ENCODE measurements around the gene CYLD. TPM values are rescaled to one million over a fixed set of nuclear protein-coding genes. Genes with fewer than 3 reads are reported as not detected.

Gene CYLD
- total and polyA plus RNA-seq, 2 experiments from 2014 or later, result 6.9 to 30.9 TPM

DNA sequence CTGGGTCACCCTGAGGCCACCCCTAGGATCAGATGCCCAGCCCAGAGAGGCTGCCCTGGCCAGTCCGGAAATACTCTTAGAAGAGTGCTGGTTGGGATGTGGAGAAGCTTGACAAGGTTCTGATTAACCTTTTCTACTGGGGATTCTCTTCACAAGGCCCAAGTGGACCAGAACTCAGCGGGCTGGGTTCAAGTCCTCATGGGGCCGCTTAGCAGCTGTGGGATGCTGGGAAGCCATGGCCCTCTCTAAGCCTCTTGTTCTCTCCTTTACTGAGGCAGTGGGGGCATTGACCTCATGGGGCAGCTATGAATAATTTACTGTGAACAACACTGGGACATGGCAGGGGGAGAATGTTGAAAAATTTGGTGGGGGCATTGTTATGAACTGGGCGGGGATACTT is 92.8 kb downstream of the CYLD start (continued):
- TF ChIP-seq STAT1 (IDR thresholded peaks at IDR 0.05; ENCODE audit: unreplicated experiment) (no peak), ZNF331 (CRISPR knock-in tag; IDR thresholded peaks at IDR 0.05; ENCODE audit: low read depth) (no peak), NANOG (IDR thresholded peaks at IDR 0.05; ENCODE audit: borderline replicate concordance) (no peak), ETS1 (IDR thresholded peaks at IDR 0.05) (no peak), EZH2phosphoT487 (IDR thresholded peaks at IDR 0.05; ENCODE audit: unreplicated experiment) (no peak), ZNF114 (CRISPR knock-in tag; IDR thresholded peaks at IDR 0.05) (no peak)
- TF ChIP-seq, protein P1, sequence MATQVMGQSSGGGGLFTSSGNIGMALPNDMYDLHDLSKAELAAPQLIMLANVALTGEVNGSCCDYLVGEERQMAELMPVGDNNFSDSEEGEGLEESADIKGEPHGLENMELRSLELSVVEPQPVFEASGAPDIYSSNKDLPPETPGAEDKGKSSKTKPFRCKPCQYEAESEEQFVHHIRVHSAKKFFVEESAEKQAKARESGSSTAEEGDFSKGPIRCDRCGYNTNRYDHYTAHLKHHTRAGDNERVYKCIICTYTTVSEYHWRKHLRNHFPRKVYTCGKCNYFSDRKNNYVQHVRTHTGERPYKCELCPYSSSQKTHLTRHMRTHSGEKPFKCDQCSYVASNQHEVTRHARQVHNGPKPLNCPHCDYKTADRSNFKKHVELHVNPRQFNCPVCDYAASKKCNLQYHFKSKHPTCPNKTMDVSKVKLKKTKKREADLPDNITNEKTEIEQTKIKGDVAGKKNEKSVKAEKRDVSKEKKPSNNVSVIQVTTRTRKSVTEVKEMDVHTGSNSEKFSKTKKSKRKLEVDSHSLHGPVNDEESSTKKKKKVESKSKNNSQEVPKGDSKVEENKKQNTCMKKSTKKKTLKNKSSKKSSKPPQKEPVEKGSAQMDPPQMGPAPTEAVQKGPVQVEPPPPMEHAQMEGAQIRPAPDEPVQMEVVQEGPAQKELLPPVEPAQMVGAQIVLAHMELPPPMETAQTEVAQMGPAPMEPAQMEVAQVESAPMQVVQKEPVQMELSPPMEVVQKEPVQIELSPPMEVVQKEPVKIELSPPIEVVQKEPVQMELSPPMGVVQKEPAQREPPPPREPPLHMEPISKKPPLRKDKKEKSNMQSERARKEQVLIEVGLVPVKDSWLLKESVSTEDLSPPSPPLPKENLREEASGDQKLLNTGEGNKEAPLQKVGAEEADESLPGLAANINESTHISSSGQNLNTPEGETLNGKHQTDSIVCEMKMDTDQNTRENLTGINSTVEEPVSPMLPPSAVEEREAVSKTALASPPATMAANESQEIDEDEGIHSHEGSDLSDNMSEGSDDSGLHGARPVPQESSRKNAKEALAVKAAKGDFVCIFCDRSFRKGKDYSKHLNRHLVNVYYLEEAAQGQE (IDR thresholded peaks at IDR 0.05; ENCODE audit: unreplicated experiment), result no peak

DNA sequence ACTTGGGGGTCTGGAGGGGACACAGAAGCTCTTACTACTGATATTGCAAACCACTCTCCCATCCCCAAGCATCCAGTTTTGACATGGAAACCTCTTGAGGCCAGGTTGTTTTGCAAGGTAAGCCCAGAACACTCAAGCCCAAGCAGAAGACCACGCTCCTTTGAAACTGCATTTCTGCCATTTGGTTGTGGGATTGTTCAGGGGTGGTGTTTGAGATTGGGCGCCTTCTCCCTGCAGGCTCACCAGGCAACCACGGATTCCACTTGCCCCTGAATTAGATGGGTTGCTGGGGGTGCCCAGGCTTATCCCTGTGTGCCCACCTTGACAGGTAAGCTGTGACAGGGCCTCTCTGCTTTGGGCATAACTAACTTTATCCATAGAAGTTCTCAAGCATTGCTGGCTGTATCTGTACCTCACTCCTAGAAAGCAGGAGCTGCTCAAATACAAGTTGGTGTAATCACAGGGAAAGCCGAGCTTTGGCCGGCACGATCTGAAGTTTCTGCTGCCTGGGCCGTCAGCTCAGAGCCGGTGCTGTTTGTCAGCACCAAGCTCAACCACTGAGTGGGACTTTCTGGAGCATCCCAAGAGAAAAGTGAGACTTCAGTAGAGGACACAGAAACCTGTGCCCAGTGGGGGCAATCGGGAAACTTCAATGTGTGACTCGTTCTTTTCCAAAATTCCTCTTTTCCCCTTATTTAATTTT is 93.6 kb downstream of the CYLD start:
- H3K9me2 ChIP-seq (ENCODE audit: insufficient read depth), result peaks cover 10% of the 10 kb centered on the region; the same call in 1 of the 2 replicates
- no peak for DNase-seq (ENCODE audit: low spot score)
- no peak overlapping the region for H3K4me2 ChIP-seq
- 0 out of 2 replicates have a peak, but pooled peaks cover 2% of the 10 kb centered on the region for H3K27me3 ChIP-seq (ENCODE audit: insufficient read depth)
- no peak for ATAC-seq
- Mint-ChIP-seq H3K27me3 (ENCODE audit: insufficient read depth, low read depth, poor library complexity) (peaks cover 1% of the 10 kb centered on the region), H3K9me3 (peaks cover 4% of the 10 kb centered on the region; the same call in 2 of the 3 replicates), H3K27ac (no peak overlapping the region), H3K4me1 (peaks cover 4% of the 10 kb centered on the region; the same call in 2 of the 3 replicates), H3K36me3 (ENCODE audit: low read depth) (peaks cover 4% of the 10 kb centered on the region; the same call in 1 of the 3 replicates), H3K4me3 (no peak overlapping the region)
- H3F3A ChIP-seq (replicated peaks; ENCODE audit: low read depth), result no peaks in the 10 kb centered on the region
- H3K79me2 ChIP-seq (replicated peaks; ENCODE audit: insufficient read depth), result no peaks in the 10 kb centered on the region
- H3K27ac ChIP-seq (ENCODE audit: low read depth), result no peak overlapping the region
- no peaks in the 10 kb centered on the region for H4K20me1 ChIP-seq (replicated peaks; ENCODE audit: insufficient read depth)
- H3K4me3 ChIP-seq, result no peak overlapping the region
- no peak overlapping the region for H2AFZ ChIP-seq
- H3K36me3 ChIP-seq (ENCODE audit: insufficient read depth), result no peaks in the 10 kb centered on the region
- H3K4me1 ChIP-seq (ENCODE audit: insufficient read depth), result no peaks in the 10 kb centered on the region
- no peak for TF ChIP-seq ZNF462 (CRISPR knock-in tag; IDR thresholded peaks at IDR 0.05)
- TF ChIP-seq, protein P1 (IDR thresholded peaks at IDR 0.05; ENCODE audit: unreplicated experiment), result no peak
- no peak for TF ChIP-seq NANOG (IDR thresholded peaks at IDR 0.05; ENCODE audit: borderline replicate concordance)
- TF ChIP-seq POLR2AphosphoS5 (IDR thresholded peaks at IDR 0.05; ENCODE audit: low read depth), result no peak
- no peak for TF ChIP-seq EZH2phosphoT487 (IDR thresholded peaks at IDR 0.05; ENCODE audit: unreplicated experiment)

Measured in GM23338 (cell line).